Measurements from ENCODE around the gene PVALB.

Gene PVALB

GRCh38 chr22:36797374-36797773 lies 19.5 kb downstream of the PVALB start:
- no peak for TF ChIP-seq ZFX (IDR thresholded peaks at IDR 0.05; ENCODE audit: borderline replicate concordance)
- TF ChIP-seq CTCF (IDR thresholded peaks at IDR 0.05): no peak
- no peak overlapping the region for H3K27ac ChIP-seq

- TF ChIP-seq ZFX (IDR thresholded peaks at IDR 0.05; ENCODE audit: borderline replicate concordance): no peak
- TF ChIP-seq CTCF (IDR thresholded peaks at IDR 0.05): no peak
- H3K27ac ChIP-seq: no peak overlapping the region
These were observed 20.2 kb downstream of the PVALB start for GRCh38 chr22:36796552-36797175.

- TF ChIP-seq ZFX (IDR thresholded peaks at IDR 0.05; ENCODE audit: borderline replicate concordance) (no peak), CTCF (IDR thresholded peaks at IDR 0.05) (no peak)
- no peak overlapping the region for H3K27ac ChIP-seq
These were observed 21.2 kb downstream of the PVALB start for GRCh38 chr22:36795633-36796032.

- H3K27ac ChIP-seq: no peak overlapping the region
- TF ChIP-seq CTCF (IDR thresholded peaks at IDR 0.05) (no peak), ZFX (IDR thresholded peaks at IDR 0.05; ENCODE audit: borderline replicate concordance) (no peak)
These were observed 26.2 kb downstream of the PVALB start for GRCh38 chr22:36790648-36791047.

- no peak overlapping the region for H3K27ac ChIP-seq
- TF ChIP-seq CTCF (IDR thresholded peaks at IDR 0.05) (no peak), ZFX (IDR thresholded peaks at IDR 0.05; ENCODE audit: borderline replicate concordance) (no peak)
These were observed 29.4 kb downstream of the PVALB start for GRCh38 chr22:36787204-36787988.

GRCh38 chr22:36783743-36784142 lies 33.1 kb downstream of the PVALB start:
- TF ChIP-seq ZFX (IDR thresholded peaks at IDR 0.05; ENCODE audit: borderline replicate concordance): no peak
- no peak for TF ChIP-seq CTCF (IDR thresholded peaks at IDR 0.05)
- H3K27ac ChIP-seq: no peak overlapping the region

Measured in 22Rv1 (cell line).